DND-41 (cell line): Measurements from ENCODE around the gene MOB3B.

Experiments
- ATAC-seq: fragments of 200-7000 bp; cut with Tn5 transposase; 3 replicates; pipeline ENCODE4 v1.9.1; 2021; ENCODE audit warnings: low read depth; ENCODE audit not compliant: insufficient read depth
- DNase-seq: peaks from one replicate; pipeline ENCODE4 v3.0.0-alpha.2; 2020
- H2AFZ ChIP-seq: 2 replicates; pipeline ENCODE4 v1.6.0; 2012; ENCODE audit warnings: low read depth, low read length
- H3K27ac ChIP-seq: 2 replicates; pipeline ENCODE4 v1.5.1; 2012; ENCODE audit warnings: low read length, inconsistent platforms
- H3K27me3 ChIP-seq: fragments of 200-600 bp; sonication (generic); 2 replicates; pipeline ENCODE4 v1.6.0; 2012; ENCODE audit warnings: low read length, mild to moderate bottlenecking, inconsistent platforms; ENCODE audit not compliant: insufficient read depth, poor library complexity
- H3K36me3 ChIP-seq: 2 replicates; pipeline ENCODE4 v1.5.1; 2012; ENCODE audit warnings: low read length, inconsistent platforms; ENCODE audit not compliant: insufficient read depth
- H3K4me1 ChIP-seq: 2 replicates; pipeline ENCODE4 v1.5.1; 2012; ENCODE audit warnings: mild to moderate bottlenecking, low read length; ENCODE audit not compliant: insufficient read depth
- H3K4me2 ChIP-seq: 2 replicates; pipeline ENCODE4 v1.6.0; 2012; ENCODE audit warnings: mild to moderate bottlenecking, moderate library complexity, low read length, inconsistent platforms; ENCODE audit not compliant: insufficient read depth
- H3K4me3 ChIP-seq, 2 experiments: fragments of 200-600 bp in 1 of 2; shearing (Covaris generic) in 1 of 2; 2 replicates each; pipeline ENCODE4 v1.5.1; 2012 to 2016; ENCODE audit warnings: inconsistent platforms in 2 of 2, low read length in 2 of 2, mild to moderate bottlenecking in 2 of 2, low read depth in 1 of 2, moderate library complexity in 1 of 2
- H3K79me2 ChIP-seq: 2 replicates; pipeline ENCODE4 v1.6.0; 2012; ENCODE audit warnings: low read length, inconsistent platforms; ENCODE audit not compliant: insufficient read depth
- H3K9ac ChIP-seq: 2 replicates; pipeline ENCODE4 v1.6.0; 2012; ENCODE audit warnings: low read depth, mild to moderate bottlenecking, inconsistent platforms, low read length, moderate library complexity
- H3K9me3 ChIP-seq: 2 replicates; pipeline ENCODE4 v1.5.1; 2012; ENCODE audit warnings: low read length, moderate library complexity, mild to moderate bottlenecking, inconsistent platforms; ENCODE audit not compliant: insufficient read depth, severe bottlenecking
- H4K20me1 ChIP-seq: 2 replicates; pipeline ENCODE4 v1.6.0; 2012; ENCODE audit warnings: low read length; ENCODE audit not compliant: insufficient read depth
- EZH2 ChIP-seq: IDR thresholded peaks from 3 replicates; pipeline ENCODE4 v1.6.1; 2012; ENCODE audit warnings: borderline replicate concordance, low read depth, mild to moderate bottlenecking, moderate library complexity, low read length, inconsistent platforms; ENCODE audit not compliant: severe bottlenecking
- TF ChIP-seq, protein P1 (sequence below): IDR thresholded peaks from 2 replicates; pipeline ENCODE4 v1.5.1; 2012; ENCODE audit warnings: borderline replicate concordance, low read length, moderate library complexity, mild to moderate bottlenecking; ENCODE audit not compliant: poor library complexity, severe bottlenecking; ENCODE audit errors: extremely low read depth

Gene MOB3B

DNA sequence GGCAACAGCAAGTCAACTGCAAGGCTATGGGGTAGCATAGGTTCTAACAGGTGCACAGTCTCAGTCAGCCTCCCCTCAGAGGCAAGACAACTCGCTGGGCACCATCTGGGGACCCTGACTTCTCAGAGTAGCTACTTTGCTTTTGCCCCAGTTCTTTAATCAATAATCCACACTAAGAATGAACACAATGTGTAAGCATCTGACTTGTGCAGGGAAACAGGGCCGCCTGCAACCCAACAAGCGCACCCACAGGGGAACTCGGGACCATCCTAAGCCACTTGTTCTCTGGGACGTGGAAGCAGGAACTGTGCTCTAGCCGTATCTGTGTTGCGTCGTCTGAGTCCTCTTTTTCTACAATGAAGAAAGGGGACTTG is 1.9 kb downstream of the MOB3B start:
- ATAC-seq (no peak), DNase-seq (no peak)
- H2AFZ ChIP-seq = no peak overlapping the region
- H3K36me3 ChIP-seq = no peaks in the 10 kb centered on the region
- no peak overlapping the region for H3K27ac ChIP-seq
- peaks cover 11% of the 10 kb centered on the region; the same call in 1 of the 2 replicates for H3K4me1 ChIP-seq
- H3K9me3 ChIP-seq = no peaks in the 10 kb centered on the region
- no peaks in the 10 kb centered on the region for H3K79me2 ChIP-seq
- H3K4me3 ChIP-seq = no peak overlapping the region
- peaks cover 34% of the 10 kb centered on the region for H3K27me3 ChIP-seq
- TF ChIP-seq EZH2 = no peak
- TF ChIP-seq, protein P1, sequence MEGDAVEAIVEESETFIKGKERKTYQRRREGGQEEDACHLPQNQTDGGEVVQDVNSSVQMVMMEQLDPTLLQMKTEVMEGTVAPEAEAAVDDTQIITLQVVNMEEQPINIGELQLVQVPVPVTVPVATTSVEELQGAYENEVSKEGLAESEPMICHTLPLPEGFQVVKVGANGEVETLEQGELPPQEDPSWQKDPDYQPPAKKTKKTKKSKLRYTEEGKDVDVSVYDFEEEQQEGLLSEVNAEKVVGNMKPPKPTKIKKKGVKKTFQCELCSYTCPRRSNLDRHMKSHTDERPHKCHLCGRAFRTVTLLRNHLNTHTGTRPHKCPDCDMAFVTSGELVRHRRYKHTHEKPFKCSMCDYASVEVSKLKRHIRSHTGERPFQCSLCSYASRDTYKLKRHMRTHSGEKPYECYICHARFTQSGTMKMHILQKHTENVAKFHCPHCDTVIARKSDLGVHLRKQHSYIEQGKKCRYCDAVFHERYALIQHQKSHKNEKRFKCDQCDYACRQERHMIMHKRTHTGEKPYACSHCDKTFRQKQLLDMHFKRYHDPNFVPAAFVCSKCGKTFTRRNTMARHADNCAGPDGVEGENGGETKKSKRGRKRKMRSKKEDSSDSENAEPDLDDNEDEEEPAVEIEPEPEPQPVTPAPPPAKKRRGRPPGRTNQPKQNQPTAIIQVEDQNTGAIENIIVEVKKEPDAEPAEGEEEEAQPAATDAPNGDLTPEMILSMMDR = no peak
- no peak overlapping the region for H3K9ac ChIP-seq
- H4K20me1 ChIP-seq = 0 out of 2 replicates have a peak, but pooled peaks cover 3% of the 10 kb centered on the region
- H3K4me2 ChIP-seq = no peak overlapping the region

DNA sequence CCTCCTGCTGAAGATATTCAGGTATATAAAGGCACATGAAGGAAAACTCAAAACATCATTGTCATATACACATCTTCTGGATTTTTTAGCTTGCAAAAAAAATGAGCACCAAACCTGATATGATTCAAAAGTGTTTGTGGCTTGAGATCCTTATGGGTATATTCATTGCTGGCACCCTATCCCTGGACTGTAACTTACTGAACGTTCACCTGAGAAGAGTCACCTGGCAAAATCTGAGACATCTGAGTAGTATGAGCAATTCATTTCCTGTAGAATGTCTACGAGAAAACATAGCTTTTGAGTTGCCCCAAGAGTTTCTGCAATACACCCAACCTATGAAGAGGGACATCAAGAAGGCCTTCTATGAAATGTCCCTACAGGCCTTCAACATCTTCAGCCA is 5.4 kb downstream of the MOB3B start, which contains the start of gene IFNK:
IFNK (plus strand) TSS at position 55 of the 400 bp plus-strand sequence; CDS start at position 102, 47 bp downstream.
- TF ChIP-seq EZH2 = no peak
- TF ChIP-seq, protein P1 = no peak
- Histone ChIP-seq H2AFZ (no peak within 1 kb of the TSS), H3K4me1 (peaks cover 4% of the 10 kb centered on the region; the same call in 1 of the 2 replicates), H3K79me2 (no peaks in the 10 kb centered on the region), H4K20me1 (0 out of 2 replicates have a peak, but pooled peaks cover 3% of the 10 kb centered on the region), H3K4me2 (no peak within 1 kb of the TSS), H3K27ac (no peak within 1 kb of the TSS), H3K9me3 (no peaks in the 10 kb centered on the region), H3K4me3 (no peak within 1 kb of the TSS), H3K9ac (no peak within 1 kb of the TSS), H3K36me3 (no peaks in the 10 kb centered on the region), H3K27me3 (peaks cover 28% of the 10 kb centered on the region)
- ATAC-seq (no peak), DNase-seq (no peak)

DNA sequence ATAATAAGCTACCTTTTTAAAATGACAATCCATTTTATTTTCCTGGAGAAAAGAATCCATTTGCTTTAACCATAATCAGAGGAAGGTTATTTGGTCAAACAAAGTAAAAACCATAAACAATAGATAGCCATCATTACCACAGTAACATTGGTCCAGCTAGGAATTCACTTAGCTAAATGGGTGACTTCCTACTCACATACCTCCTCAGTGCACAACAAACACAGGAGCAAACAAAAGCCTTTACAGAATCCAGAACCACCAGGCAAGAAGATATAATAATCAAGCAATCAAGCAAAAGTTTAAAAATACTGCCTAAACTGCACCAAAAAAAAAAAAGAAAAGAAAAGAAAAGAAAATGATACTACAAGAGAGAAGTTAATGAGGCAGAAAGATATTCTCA is 6.5 kb downstream of the MOB3B start:
- TF ChIP-seq EZH2 = no peak
- TF ChIP-seq, protein P1 = no peak
- Histone ChIP-seq H2AFZ (no peak overlapping the region), H3K4me3 (no peak overlapping the region), H3K79me2 (no peaks in the 10 kb centered on the region), H4K20me1 (no peaks in the 10 kb centered on the region), H3K4me2 (no peak overlapping the region), H3K27ac (no peak overlapping the region), H3K27me3 (peaks cover 17% of the 10 kb centered on the region), H3K9ac (no peak overlapping the region), H3K4me1 (no peaks in the 10 kb centered on the region), H3K9me3 (no peaks in the 10 kb centered on the region), H3K36me3 (no peaks in the 10 kb centered on the region)
- DNase-seq (no peak), ATAC-seq (no peak)

DNA sequence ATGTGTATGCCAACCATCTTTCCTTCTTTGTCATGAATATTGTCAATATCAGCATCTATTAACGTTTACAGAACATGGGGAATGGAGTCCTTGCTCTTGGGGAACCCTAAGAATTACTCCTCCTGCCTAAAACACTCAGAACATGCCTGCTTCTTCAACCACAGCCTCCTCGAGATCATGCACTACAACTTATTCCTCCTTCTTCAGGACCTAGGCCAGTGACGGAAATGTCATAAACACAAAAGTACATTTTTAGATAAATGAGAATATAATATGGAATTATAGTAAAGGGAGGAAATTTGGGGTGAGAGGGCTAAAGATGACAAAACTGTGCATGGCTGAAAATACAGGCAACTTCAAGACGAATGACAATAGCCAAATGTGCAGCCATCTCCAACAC is 8.6 kb downstream of the MOB3B start:
- H3K79me2 ChIP-seq = no peaks in the 10 kb centered on the region

More for the DNA sequence above, 8.6 kb downstream of the MOB3B start:
- H4K20me1 ChIP-seq = no peaks in the 10 kb centered on the region
- no peaks in the 10 kb centered on the region for H3K36me3 ChIP-seq
- ATAC-seq (no peak), DNase-seq (no peak)
- TF ChIP-seq EZH2 = no peak
- TF ChIP-seq, protein P1 = no peak
- H3K4me3 ChIP-seq = no peak overlapping the region
- no peak overlapping the region for H3K4me2 ChIP-seq
- H3K9ac ChIP-seq = no peak overlapping the region
- H3K9me3 ChIP-seq = no peaks in the 10 kb centered on the region
- H3K27ac ChIP-seq = no peak overlapping the region
- H3K27me3 ChIP-seq = peaks cover 2% of the 10 kb centered on the region
- H3K4me1 ChIP-seq = no peaks in the 10 kb centered on the region
- H2AFZ ChIP-seq = no peak overlapping the region
